Kidney epithelial cell (primary cell): Measurements from ENCODE around the gene CHI3L1. TPM values are rescaled to one million over a fixed set of nuclear protein-coding genes. Genes with fewer than 3 reads are reported as not detected.

Source experiments
- DNase-seq: peaks from one replicate; pipeline ENCODE4 v3.0.0-alpha.2; 2010; ENCODE audit warnings: low read depth
- H3K27me3 ChIP-seq: 2 replicates; pipeline ENCODE4 v1.6.0; 2011; ENCODE audit warnings: low read length; ENCODE audit not compliant: control insufficient read depth, insufficient read depth
- H3K36me3 ChIP-seq: 2 replicates; pipeline ENCODE4 v1.5.1; 2011; ENCODE audit warnings: low read length; ENCODE audit not compliant: control insufficient read depth, insufficient read depth
- H3K4me3 ChIP-seq: 2 replicates; pipeline ENCODE4 v1.5.1; 2011; ENCODE audit warnings: low read depth, mild to moderate bottlenecking, control low read depth, low read length
- total RNA-seq: library from RNA; depleted of rRNA; stranded (reverse); fragments of >200 nt; gene quantifications from 2 replicates; pipeline ENCODE4 v1.2.3, GENCODE V29; 2015
- TF ChIP-seq, protein P1 (sequence below): IDR thresholded peaks from 2 replicates; pipeline ENCODE4 v1.5.1; 2011; ENCODE audit warnings: mild to moderate bottlenecking, moderate library complexity, low read length, control low read depth, inconsistent platforms; ENCODE audit not compliant: insufficient read depth, poor library complexity, severe bottlenecking

Gene CHI3L1
- total RNA-seq, 1 donor from 2014 or later = 1.5 TPM

DNA sequence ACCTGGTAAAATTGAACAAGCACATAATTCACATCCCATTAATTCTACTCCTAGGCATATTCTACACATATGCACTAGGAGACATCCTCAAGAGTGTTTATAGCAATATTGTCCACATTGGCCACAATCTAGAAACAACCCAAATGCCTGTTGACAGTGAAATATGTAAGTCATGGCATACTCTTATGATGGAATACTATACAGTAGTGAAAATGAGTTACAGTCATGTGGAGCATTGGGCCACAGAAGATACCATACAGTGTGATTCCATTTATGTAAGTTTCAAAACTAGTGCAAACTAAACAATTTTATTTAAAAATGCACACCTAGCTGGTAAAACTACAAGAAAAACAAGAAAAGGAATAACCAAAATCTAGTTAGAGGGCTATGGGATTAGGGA lies 23.8 kb upstream of the CHI3L1 start:
- TF ChIP-seq, protein P1, sequence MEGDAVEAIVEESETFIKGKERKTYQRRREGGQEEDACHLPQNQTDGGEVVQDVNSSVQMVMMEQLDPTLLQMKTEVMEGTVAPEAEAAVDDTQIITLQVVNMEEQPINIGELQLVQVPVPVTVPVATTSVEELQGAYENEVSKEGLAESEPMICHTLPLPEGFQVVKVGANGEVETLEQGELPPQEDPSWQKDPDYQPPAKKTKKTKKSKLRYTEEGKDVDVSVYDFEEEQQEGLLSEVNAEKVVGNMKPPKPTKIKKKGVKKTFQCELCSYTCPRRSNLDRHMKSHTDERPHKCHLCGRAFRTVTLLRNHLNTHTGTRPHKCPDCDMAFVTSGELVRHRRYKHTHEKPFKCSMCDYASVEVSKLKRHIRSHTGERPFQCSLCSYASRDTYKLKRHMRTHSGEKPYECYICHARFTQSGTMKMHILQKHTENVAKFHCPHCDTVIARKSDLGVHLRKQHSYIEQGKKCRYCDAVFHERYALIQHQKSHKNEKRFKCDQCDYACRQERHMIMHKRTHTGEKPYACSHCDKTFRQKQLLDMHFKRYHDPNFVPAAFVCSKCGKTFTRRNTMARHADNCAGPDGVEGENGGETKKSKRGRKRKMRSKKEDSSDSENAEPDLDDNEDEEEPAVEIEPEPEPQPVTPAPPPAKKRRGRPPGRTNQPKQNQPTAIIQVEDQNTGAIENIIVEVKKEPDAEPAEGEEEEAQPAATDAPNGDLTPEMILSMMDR = no peak

DNA sequence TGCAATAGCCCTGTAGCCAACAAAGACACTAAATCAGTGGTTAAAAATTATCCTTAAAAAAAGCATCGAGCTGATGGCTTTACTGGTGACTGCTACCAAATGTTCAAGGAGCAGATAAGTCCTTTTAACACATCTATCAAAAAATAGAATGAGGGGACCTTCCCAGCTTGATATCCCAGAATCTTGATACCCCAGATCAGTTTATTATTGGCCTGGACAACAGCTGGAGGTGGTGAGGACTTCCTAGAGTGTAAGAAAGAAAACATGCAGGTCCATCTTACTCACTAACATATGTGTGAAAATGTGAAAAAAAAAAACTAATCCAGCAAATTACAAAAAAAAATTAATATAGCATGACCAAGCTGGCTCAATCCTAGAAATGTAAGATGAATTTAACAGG lies 21.7 kb upstream of the CHI3L1 start:
- H3K36me3 ChIP-seq = no peaks in the 10 kb centered on the region
- no peak for DNase-seq
- no peaks in the 10 kb centered on the region for H3K27me3 ChIP-seq
- TF ChIP-seq, protein P1 = no peak
- H3K4me3 ChIP-seq = no peak overlapping the region

More for the DNA sequence above, 23.8 kb upstream of the CHI3L1 start:
- no peak overlapping the region for H3K4me3 ChIP-seq
- H3K27me3 ChIP-seq = no peaks in the 10 kb centered on the region
- DNase-seq = no peak
- H3K36me3 ChIP-seq = no peaks in the 10 kb centered on the region

DNA sequence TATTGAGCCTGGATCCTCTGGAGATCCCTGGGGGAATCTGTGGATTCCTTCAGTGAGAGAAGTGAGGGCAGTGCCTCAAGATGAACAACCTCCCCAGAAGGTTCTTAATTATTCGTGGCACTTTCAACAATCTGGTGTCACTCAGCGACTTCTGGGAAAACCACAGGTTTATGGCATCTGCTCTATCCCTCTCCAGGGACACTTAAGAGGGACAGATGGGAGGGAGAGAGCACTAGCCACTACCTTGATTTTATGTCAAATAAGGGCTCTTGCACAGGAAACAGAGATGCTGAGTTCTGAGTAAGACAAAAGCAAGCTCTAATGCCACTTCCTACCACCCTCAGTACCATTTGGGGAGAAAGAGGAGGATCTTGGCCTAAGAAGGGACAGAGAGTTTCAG lies 21.2 kb upstream of the CHI3L1 start:
- no peaks in the 10 kb centered on the region for H3K27me3 ChIP-seq
- H3K4me3 ChIP-seq = no peak overlapping the region
- TF ChIP-seq, protein P1 = no peak
- no peaks in the 10 kb centered on the region for H3K36me3 ChIP-seq
- no peak for DNase-seq

DNA sequence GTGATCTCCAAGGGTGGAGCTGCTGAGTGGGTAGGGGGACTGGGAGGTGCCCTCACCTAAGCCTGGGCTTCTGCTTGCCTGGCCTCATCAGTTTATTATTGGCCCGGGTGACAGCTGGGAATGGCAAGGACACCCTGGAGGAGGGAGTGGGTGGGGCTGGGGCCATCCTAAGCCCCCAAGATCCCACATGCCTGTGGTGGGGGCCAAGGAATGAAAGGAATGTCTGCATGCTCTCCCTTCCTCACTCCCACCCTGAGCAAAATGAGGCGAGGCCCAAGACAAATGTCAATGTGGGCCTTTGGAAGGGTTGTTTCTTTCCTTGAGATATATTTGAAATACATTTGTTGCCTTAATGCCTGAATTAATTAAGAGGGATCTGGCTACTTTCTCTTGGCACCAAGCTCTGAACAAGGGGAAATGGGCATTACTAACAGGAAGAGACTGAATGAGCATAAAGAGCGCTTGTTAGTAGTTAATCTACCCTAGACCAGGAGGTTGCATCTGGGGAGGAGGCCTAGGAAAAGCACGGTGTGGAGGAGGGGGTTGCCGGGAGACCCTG lies 19.7 kb upstream of the CHI3L1 start:
- TF ChIP-seq, protein P1 = no peak
- no peaks in the 10 kb centered on the region for H3K36me3 ChIP-seq
- no peak for DNase-seq
- H3K4me3 ChIP-seq = no peak overlapping the region
- H3K27me3 ChIP-seq = no peaks in the 10 kb centered on the region

DNA sequence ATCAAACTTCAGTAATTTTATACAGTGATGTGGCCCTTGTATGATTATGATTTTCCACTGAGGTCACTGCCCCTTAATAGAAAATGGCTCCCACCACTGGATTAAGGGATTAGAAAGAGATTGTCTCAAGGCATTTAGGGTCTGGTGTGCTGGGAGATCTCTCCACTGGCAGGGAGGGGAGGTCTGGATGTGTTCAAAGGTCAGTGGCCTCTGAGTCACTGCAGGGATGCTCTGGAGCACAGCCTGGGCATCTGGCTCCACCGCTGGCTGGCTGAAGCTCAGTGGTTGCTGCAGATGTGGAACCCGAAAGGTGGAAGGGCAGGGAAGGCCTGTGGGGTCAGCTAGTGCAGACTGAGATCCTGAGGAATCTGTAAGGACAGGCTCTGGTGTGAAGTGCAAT lies 18.3 kb upstream of the CHI3L1 start:
- H3K4me3 ChIP-seq = no peak overlapping the region
- H3K27me3 ChIP-seq = no peaks in the 10 kb centered on the region

More for the DNA sequence above, 18.3 kb upstream of the CHI3L1 start:
- no peak for DNase-seq
- no peaks in the 10 kb centered on the region for H3K36me3 ChIP-seq
- TF ChIP-seq, protein P1 = no peak
